Activated T-cell treated with anti-CD3 and anti-CD28 coated beads for 24 hours (primary cell): ENCODE results near the gene MYOF.
"Not testable (repeated sequence)": the region's sequence is repeated elsewhere in the genome, so short reads cannot be mapped to it uniquely, and the experiment has no call there.

Experiments used
- DNase-seq: peaks from one replicate; pipeline ENCODE4 v3.0.0-alpha.2; 2020; ENCODE audit warnings: low read depth

The MYOF gene

GRCh38 chr10:93290661-93291354, 191.3 kb downstream of the MYOF start:
- DNase-seq, result no peak

GRCh38 chr10:93288679-93289634, 193.2 kb downstream of the MYOF start:
- DNase-seq, result peak; percentile 44

- no peak for DNase-seq
Observed at GRCh38 chr10:93287775-93288174, 194.4 kb downstream of the MYOF start.

GRCh38 chr10:93284246-93284645, 197.9 kb downstream of the MYOF start:
- not testable (repeated sequence) for DNase-seq

GRCh38 chr10:93281367-93281720, 200.8 kb downstream of the MYOF start:
- no peak for DNase-seq

- DNase-seq, result no peak
Observed at GRCh38 chr10:93280699-93281366, 201.3 kb downstream of the MYOF start.

GRCh38 chr10:93280121-93280698, 201.9 kb downstream of the MYOF start:
- DNase-seq, result no peak

- no peak for DNase-seq
Observed at GRCh38 chr10:93277360-93277759, 204.8 kb downstream of the MYOF start.

- DNase-seq, result no peak
Observed at GRCh38 chr10:93274419-93274818, 207.7 kb downstream of the MYOF start.

- DNase-seq, result no peak
Observed at GRCh38 chr10:93272884-93273675, 209.1 kb downstream of the MYOF start.

GRCh38 chr10:93271347-93271746, 210.8 kb downstream of the MYOF start:
- DNase-seq, result no peak

GRCh38 chr10:93269281-93269680, 212.9 kb downstream of the MYOF start:
- DNase-seq, result no peak

- DNase-seq, result no peak
Observed at GRCh38 chr10:93268021-93268420, 214.1 kb downstream of the MYOF start.

- no peak for DNase-seq
Observed at GRCh38 chr10:93267521-93267920, 214.6 kb downstream of the MYOF start.

- no peak for DNase-seq
Observed at GRCh38 chr10:93266858-93267257, 215.3 kb downstream of the MYOF start.

GRCh38 chr10:93261961-93262610, 220.0 kb downstream of the MYOF start:
- DNase-seq, result no peak

- no peak for DNase-seq
Observed at GRCh38 chr10:93261089-93261488, 221.0 kb downstream of the MYOF start.

GRCh38 chr10:93259126-93259525, 223.0 kb downstream of the MYOF start:
- DNase-seq, result no peak
